OCI-LY3 (cell line): ENCODE measurements around the gene EPC2.

Source experiments
- EZH2phosphoT487 ChIP-seq: fragments of 200-600 bp; shearing (Covaris generic); IDR thresholded peaks from 2 replicates; pipeline ENCODE4 v1.6.1; 2018; ENCODE audit warnings: antibody characterized with exemption, mixed run types, low read depth
- TF ChIP-seq, protein P1 (sequence below): fragments of 200-600, 300-600 bp; sonication (generic); IDR thresholded peaks from 2 replicates; pipeline ENCODE4 v1.5.1; 2014; ENCODE audit warnings: antibody characterized with exemption, low read length, low read depth

DNA sequence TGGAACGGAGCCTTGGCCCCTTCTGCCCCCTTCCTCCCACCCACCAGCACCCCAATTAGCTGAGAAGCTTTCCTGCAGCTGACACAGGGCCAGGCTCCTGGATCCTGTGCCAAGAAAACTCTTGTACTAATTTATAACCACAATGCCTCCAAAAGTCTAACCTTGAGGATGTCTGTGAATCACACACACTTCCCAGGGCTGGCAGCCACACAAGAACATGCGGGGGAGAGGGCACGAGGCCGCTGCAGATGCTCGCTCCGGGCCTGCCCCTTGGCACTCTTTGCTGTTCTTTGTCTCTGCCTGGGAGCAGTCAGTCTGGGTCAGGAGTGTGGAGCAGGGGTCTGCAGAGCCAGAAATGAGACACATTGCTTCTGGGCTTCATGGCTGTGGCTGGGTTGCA lies 167.8 kb downstream of the EPC2 start:
- TF ChIP-seq, protein P1, sequence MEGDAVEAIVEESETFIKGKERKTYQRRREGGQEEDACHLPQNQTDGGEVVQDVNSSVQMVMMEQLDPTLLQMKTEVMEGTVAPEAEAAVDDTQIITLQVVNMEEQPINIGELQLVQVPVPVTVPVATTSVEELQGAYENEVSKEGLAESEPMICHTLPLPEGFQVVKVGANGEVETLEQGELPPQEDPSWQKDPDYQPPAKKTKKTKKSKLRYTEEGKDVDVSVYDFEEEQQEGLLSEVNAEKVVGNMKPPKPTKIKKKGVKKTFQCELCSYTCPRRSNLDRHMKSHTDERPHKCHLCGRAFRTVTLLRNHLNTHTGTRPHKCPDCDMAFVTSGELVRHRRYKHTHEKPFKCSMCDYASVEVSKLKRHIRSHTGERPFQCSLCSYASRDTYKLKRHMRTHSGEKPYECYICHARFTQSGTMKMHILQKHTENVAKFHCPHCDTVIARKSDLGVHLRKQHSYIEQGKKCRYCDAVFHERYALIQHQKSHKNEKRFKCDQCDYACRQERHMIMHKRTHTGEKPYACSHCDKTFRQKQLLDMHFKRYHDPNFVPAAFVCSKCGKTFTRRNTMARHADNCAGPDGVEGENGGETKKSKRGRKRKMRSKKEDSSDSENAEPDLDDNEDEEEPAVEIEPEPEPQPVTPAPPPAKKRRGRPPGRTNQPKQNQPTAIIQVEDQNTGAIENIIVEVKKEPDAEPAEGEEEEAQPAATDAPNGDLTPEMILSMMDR: no peak
- TF ChIP-seq EZH2phosphoT487: no peak
